ENCODE data around the gene UNC45B. TPM values are rescaled to one million over a fixed set of nuclear protein-coding genes. Genes with fewer than 3 reads are reported as not detected.
"Not testable (repeated sequence)": the region's sequence is repeated elsewhere in the genome, so short reads cannot be mapped to it uniquely, and the experiment has no call there.

Gene UNC45B
- total RNA-seq, 2 donors from 2014 or later = not detected

DNA sequence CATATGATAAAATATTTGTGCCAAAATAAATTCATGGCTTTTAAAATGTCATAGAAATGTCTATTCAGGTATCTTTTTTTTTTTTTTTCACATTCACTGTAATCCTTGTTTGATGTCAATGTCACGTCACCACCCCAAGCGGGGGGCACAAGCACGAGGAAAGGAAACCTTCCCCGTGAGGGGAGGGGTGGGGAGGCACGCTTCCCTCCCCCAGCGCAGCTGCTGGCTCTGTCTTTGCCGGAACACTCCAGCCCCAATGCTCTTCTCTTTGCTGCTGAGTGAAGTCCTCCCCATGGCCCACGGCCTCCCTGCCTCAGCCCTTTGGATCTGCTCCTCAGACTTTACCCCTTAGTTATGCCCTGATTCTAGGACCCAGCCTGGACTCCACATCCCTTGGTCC, 45.1 kb downstream of the UNC45B start:
- no peak for DNase-seq
- no peaks in the 10 kb centered on the region for H3K27me3 ChIP-seq
- no peak overlapping the region for H3K4me3 ChIP-seq
- H3K36me3 ChIP-seq = no peaks in the 10 kb centered on the region
- no peak overlapping the region for H3K27ac ChIP-seq
- no peaks in the 10 kb centered on the region for H3K9me3 ChIP-seq
- H3K4me1 ChIP-seq = no peaks in the 10 kb centered on the region
- intact Hi-C loops (cut with DNase I) = no loop called here
- no peak overlapping the region for H3K9ac ChIP-seq (ENCODE audit: low read depth in 2 of 2, low read length in 2 of 2)
- TF ChIP-seq, protein P1, sequence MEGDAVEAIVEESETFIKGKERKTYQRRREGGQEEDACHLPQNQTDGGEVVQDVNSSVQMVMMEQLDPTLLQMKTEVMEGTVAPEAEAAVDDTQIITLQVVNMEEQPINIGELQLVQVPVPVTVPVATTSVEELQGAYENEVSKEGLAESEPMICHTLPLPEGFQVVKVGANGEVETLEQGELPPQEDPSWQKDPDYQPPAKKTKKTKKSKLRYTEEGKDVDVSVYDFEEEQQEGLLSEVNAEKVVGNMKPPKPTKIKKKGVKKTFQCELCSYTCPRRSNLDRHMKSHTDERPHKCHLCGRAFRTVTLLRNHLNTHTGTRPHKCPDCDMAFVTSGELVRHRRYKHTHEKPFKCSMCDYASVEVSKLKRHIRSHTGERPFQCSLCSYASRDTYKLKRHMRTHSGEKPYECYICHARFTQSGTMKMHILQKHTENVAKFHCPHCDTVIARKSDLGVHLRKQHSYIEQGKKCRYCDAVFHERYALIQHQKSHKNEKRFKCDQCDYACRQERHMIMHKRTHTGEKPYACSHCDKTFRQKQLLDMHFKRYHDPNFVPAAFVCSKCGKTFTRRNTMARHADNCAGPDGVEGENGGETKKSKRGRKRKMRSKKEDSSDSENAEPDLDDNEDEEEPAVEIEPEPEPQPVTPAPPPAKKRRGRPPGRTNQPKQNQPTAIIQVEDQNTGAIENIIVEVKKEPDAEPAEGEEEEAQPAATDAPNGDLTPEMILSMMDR (IDR thresholded peaks at IDR 0.05) = no peak

DNA sequence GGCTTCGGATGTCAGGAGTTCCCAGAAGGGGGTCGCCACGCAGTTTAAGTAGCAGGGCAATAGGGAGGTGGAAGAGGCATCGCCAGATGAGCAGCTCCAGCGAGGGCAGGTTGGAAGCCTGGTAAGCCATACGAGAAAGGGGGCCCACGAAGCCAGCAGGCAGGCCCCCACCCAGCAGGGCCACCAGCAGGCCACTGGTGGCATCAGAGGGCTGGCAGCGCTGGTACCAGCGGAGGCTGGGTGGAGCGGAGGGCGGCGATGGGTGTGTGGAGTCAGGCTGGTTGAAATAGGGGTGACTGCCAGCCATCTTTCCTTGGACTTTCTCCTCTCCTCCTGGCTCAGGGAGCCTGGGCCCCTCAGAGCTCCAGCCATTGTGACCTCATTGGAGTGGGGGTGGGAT, 46.4 kb downstream of the UNC45B start, which contains the start of gene SLC35G3:
TSS of gene SLC35G3 (minus strand) at position 393 of the 400 bp plus-strand sequence. CDS start at position 307, 86 bp downstream.
- H3K27ac ChIP-seq; intact Hi-C loops (cut with DNase I); H3K4me3 ChIP-seq; DNase-seq; H3K36me3 ChIP-seq; H3K4me1 ChIP-seq; H3K9ac ChIP-seq (ENCODE audit: low read depth in 2 of 2, low read length in 2 of 2); H3K9me3 ChIP-seq; H3K27me3 ChIP-seq: not testable (repeated sequence)

DNA sequence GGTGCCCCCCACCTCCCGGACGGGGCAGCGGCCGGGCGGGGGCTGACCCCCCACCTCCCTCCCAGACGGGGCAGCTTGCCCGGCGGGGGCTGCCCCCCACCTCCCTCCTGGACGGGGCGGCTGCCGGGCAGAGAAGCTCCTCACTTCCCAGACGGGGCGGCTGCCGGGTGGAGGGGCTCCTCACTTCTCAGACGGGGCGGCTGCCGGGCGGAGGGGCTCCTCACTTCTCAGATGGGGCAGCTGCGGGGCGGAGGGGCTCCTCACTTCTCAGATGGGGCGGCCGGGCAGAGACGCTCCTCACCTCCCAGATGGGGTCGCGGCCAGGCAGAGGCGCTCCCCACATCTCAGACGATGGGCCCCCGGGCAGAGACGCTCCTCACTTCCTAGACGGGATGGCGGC, 47.4 kb downstream of the UNC45B start:
- intact Hi-C loops (cut with DNase I); H3K9ac ChIP-seq (ENCODE audit: low read depth in 2 of 2, low read length in 2 of 2); H3K27ac ChIP-seq; H3K4me3 ChIP-seq; H3K4me1 ChIP-seq; H3K9me3 ChIP-seq; H3K36me3 ChIP-seq; H3K27me3 ChIP-seq; DNase-seq: not testable (repeated sequence)

DNA sequence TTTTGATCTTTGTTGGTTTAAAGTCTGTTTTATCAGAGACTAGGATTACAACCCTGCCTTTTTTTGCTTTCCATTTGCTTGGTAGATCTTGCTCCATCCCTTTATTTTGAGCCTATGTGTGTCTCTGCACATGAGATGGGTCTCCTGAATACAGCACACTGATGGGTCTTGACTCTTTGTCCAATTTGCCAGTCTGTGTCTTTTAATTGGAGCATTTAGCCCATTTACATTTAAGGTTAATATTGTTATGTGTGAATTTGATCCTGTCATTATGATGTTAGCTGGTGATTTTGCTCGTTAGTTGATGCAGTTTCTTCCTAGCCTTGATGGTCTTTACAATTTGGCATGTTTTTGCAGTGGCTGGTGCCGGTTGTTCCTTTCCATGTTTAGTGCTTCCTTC, 55.0 kb downstream of the UNC45B start:
- H3K27ac ChIP-seq; H3K9ac ChIP-seq (ENCODE audit: low read depth in 2 of 2, low read length in 2 of 2); DNase-seq; intact Hi-C loops (cut with DNase I); H3K9me3 ChIP-seq; H3K36me3 ChIP-seq; H3K4me1 ChIP-seq; H3K4me3 ChIP-seq; H3K27me3 ChIP-seq: not testable (repeated sequence)

DNA sequence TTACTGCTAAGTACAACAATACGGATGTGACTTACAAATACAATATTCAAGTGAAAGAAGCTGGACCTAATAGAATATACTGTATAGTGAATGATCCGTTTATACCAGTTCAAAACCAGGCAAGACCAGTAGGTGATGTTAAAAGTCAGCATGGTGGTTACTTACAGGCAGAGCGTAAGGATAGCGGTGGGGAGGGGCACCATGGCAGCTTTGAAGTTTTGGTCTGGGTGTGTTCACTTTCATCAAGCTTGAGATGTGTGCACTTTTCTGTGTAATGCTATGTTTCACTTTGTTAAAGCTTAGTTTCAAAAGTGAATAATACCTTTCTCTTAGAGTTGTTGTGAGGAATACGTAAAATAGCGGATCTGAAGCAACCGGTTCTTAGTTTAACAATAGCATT, 63.1 kb downstream of the UNC45B start:
- no peak overlapping the region for H3K27ac ChIP-seq
- no peaks in the 10 kb centered on the region for H3K9me3 ChIP-seq
- H3K36me3 ChIP-seq = no peaks in the 10 kb centered on the region
- TF ChIP-seq, protein P1 (IDR thresholded peaks at IDR 0.05) = no peak
- H3K4me3 ChIP-seq = no peak overlapping the region
- no peaks in the 10 kb centered on the region for H3K27me3 ChIP-seq
- H3K9ac ChIP-seq (ENCODE audit: low read depth in 2 of 2, low read length in 2 of 2) = no peak overlapping the region
- no peak for DNase-seq
- intact Hi-C loops (cut with DNase I) = no loop called here
- no peaks in the 10 kb centered on the region for H3K4me1 ChIP-seq

DNA sequence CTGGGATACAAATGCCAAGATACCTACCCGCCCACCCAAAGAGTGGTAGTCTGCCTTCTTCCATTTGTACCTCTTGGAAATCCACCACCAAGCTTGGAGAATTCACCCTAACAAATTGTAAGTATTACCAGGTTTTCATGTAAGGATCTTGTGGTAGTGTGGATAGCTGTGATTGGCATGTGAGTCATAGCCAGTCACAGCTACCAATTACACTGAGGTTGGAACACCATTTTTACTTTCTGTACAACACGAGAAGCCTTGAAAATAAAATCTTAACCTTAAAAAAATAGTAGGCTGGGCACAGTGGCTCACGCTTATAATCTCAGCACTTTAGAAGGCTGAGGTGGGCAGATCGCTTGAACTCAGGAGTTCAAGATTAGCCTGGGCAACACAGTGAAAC, 65.1 kb downstream of the UNC45B start:
- no peak overlapping the region for H3K27ac ChIP-seq
- intact Hi-C loops (cut with DNase I) = no loop called here

DNA sequence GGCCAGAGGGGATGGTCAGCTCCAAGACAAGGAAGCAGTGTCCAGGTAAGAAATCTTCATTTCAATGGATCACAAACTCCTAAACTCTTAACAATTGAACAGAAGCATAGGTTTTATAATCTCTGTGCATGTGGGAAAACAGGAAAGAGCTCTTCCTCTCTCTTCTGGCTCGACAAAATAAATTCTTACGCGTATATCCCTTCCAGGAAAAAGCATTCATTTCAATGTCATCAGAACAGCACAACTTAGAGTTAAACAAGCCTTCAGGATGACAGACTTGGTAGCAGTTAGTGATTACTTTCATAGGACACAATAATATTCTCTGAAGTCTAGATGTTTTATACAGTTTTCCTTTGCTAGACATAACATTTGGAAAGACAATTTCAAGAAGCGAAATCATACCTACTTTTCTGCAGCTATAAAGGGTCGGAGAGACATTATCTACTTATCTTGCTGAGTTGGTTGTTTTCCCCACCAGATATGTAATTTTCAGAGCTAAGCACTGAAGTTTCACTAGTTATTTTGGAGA, 65.9 kb downstream of the UNC45B start:
- Histone ChIP-seq H3K4me1 (no peaks in the 10 kb centered on the region), H3K36me3 (no peaks in the 10 kb centered on the region), H3K4me3 (no peak overlapping the region), H3K27ac (no peak overlapping the region), H3K27me3 (no peaks in the 10 kb centered on the region), H3K9me3 (no peaks in the 10 kb centered on the region), H3K9ac (ENCODE audit: low read depth in 2 of 2, low read length in 2 of 2) (no peak overlapping the region)
- intact Hi-C loops (cut with DNase I) = no loop called here
- TF ChIP-seq, protein P1 (IDR thresholded peaks at IDR 0.05) = no peak
- DNase-seq = no peak

More for the DNA sequence above, 65.1 kb downstream of the UNC45B start:
- Histone ChIP-seq H3K9me3 (no peaks in the 10 kb centered on the region), H3K36me3 (no peaks in the 10 kb centered on the region), H3K9ac (ENCODE audit: low read depth in 2 of 2, low read length in 2 of 2) (no peak overlapping the region), H3K27me3 (no peaks in the 10 kb centered on the region), H3K4me1 (no peaks in the 10 kb centered on the region), H3K4me3 (no peak overlapping the region)
- no peak for DNase-seq
- TF ChIP-seq, protein P1 (IDR thresholded peaks at IDR 0.05) = no peak

Data from colonic mucosa (tissue), 4 donors.